HUES48 (cell line): ENCODE measurements around the gene NAALAD2.
"Not testable (repeated sequence)": the region's sequence is repeated elsewhere in the genome, so short reads cannot be mapped to it uniquely, and the experiment has no call there.

Experiments
- H3K27ac ChIP-seq: one replicate; pipeline ENCODE4 v1.7.0; 2013; ENCODE audit warnings: low read depth, low read length, inconsistent platforms
- H3K27me3 ChIP-seq: 2 replicates; pipeline ENCODE4 v1.6.1; 2013; ENCODE audit warnings: mild to moderate bottlenecking, low read length; ENCODE audit not compliant: control insufficient read depth, insufficient read depth
- H3K36me3 ChIP-seq: 2 replicates; pipeline ENCODE4 v1.6.1; 2013; ENCODE audit warnings: low read length; ENCODE audit not compliant: control insufficient read depth, insufficient read depth
- H3K4me1 ChIP-seq: 2 replicates; pipeline ENCODE4 v1.6.1; 2013; ENCODE audit warnings: mild to moderate bottlenecking, low read length; ENCODE audit not compliant: control insufficient read depth, insufficient read depth
- H3K4me3 ChIP-seq: 2 replicates; pipeline ENCODE4 v1.5.1; 2013; ENCODE audit warnings: mild to moderate bottlenecking, low read depth, low read length
- H3K9ac ChIP-seq: 2 replicates; pipeline ENCODE4 v1.6.1; 2013; ENCODE audit warnings: mild to moderate bottlenecking, low read depth, low read length, moderate library complexity
- H3K9me3 ChIP-seq: 2 replicates; pipeline ENCODE4 v1.6.1; 2013; ENCODE audit warnings: low read length; ENCODE audit not compliant: control insufficient read depth, insufficient read depth

NAALAD2 gene

DNA sequence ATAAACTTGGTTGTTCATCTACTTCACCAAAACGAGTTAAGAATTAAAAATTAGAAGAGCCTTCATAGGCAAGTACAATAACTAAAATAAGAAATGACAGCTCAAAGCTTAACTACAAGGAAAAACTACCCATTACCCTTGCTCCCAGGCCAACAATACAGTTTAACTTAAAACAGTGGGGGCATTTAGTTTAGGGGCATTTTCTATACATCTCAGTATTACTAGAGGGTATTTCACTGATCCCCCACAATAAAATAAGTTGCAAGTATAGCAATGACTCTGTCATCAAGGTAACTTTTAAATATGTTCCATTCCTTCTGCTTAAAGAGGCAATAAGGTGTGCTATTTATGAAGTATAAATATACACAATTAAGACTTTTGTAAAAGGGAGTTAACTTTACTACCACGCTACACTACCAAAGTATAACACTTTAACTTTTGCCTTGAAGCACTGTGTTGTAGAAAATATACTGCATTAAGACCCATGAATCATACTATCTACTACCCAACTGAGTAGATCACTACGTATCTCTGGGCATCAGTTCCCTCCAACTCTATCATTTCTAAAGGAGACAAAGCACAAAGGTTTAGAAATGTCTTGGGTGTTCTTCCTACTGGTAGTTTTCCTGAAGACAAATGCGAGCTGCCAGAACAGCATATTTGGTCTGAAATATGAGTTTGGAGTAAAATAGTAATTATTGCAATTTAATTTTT lies 58.6 kb downstream of the NAALAD2 start:
- H3K36me3 ChIP-seq: peaks cover 6% of the 10 kb centered on the region
- H3K4me3 ChIP-seq: no peak overlapping the region
- H3K4me1 ChIP-seq: peaks cover 3% of the 10 kb centered on the region; the same call in 1 of the 2 replicates
- no peak overlapping the region for H3K9ac ChIP-seq
- H3K27ac ChIP-seq: no peak overlapping the region
- no peaks in the 10 kb centered on the region for H3K27me3 ChIP-seq
- no peaks in the 10 kb centered on the region for H3K9me3 ChIP-seq

DNA sequence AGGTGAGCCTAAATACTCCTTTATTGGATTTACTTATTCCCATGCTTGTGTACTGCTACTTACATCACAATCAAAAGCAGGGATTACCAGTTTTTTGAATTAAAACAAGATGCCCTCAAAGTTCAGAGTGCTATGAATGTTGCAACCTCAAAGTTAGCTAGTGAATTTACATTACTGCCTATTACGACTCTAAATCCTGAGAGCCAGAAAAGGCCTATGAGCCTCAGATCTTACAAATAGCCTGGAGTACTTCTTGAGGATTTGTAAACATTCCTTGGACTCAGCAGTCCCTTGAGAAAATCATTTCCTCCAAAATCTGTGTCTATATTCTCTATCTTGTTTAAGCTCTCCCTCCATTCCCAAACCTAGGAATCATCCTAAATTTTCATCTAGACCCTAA lies 62.9 kb downstream of the NAALAD2 start:
- H3K27ac ChIP-seq: no peak overlapping the region
- no peaks in the 10 kb centered on the region for H3K9me3 ChIP-seq
- no peak overlapping the region for H3K9ac ChIP-seq
- H3K4me1 ChIP-seq: no peaks in the 10 kb centered on the region
- no peaks in the 10 kb centered on the region for H3K27me3 ChIP-seq
- no peak overlapping the region for H3K4me3 ChIP-seq
- peaks cover 39% of the 10 kb centered on the region for H3K36me3 ChIP-seq

DNA sequence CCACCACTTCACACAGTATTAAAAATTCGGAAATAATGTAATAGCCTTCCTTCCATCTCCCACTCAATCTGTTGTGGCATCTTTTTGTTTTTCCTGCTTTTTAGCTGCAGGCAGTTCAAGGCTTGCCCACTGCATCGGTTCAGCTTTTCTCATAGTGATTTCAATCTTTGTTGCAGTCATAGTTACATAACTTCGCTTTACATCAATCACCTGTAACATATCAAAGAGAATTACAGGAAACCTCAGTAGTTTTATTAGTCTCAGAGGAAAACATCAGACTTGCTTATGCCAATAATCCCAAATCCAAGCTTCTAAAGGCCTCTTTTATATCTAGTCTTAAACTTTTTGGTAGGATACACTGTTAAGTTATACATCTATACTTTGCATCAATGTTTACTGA lies 67.9 kb downstream of the NAALAD2 start:
- H3K4me3 ChIP-seq: no peak overlapping the region
- peaks cover 87% of the 10 kb centered on the region for H3K36me3 ChIP-seq
- H3K27ac ChIP-seq: no peak overlapping the region
- no peak overlapping the region for H3K9ac ChIP-seq
- no peaks in the 10 kb centered on the region for H3K27me3 ChIP-seq
- H3K9me3 ChIP-seq: no peaks in the 10 kb centered on the region
- H3K4me1 ChIP-seq: no peaks in the 10 kb centered on the region

DNA sequence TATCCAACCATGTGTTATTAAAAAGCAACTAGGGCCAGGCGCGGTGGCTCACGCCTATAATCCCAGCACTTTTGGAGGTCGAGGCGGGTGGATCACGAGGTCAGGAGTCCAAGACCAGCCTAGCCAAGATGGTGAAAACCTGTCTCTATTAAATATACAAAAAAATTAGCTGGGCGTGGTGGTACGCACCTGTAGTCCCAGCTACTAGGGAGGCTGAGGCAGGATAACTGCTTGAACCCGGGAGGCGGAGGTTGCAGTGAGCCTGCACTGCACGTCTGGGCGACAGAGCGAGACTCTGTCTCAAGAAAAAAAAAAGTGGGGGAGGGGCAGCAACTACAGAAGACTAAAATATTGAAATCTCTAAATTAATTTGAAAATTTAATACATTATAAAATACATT lies 69.9 kb downstream of the NAALAD2 start:
- no peaks in the 10 kb centered on the region for H3K27me3 ChIP-seq
- H3K9ac ChIP-seq: no peak overlapping the region
- H3K36me3 ChIP-seq: peaks cover 92% of the 10 kb centered on the region
- H3K27ac ChIP-seq: no peak overlapping the region
- H3K4me3 ChIP-seq: no peak overlapping the region
- no peaks in the 10 kb centered on the region for H3K9me3 ChIP-seq
- no peaks in the 10 kb centered on the region for H3K4me1 ChIP-seq

DNA sequence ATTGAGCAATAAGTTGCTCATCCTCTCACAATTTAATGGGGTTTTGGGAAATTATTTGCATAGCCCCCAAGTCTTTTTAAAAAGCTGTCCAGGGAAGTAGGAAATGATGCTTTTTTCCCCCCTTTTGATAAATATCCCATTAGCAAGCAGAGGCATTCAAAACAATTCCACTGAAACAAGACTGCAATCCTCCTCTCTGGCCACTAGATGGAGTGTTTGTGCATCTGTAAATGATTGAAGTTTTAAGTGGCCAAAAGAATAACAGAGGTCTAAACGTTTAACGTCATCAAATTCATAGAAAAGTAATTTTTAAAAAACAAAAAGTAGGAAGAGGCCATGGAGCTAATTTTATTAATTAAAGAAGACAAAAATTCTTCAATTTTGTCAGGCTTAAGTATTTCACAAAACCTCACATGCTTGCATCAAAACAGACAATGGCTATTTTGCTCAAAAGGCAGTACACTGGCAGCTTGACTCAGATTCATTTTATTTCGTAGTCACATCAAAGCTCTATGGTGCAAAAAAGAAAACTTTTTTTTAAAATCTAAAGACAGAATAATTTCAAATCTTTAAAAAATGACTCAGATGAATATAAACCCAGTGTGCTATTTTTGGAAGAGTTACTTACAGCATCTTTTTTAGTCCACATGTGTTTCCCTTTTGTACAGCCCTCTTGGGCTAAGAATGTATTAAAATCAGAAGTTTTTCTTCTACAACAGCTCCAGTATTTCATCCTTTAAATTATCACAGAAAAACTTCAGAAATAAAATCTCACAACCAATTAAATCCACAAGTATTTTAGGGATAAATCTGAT lies 70.6 kb downstream of the NAALAD2 start:
- Histone ChIP-seq H3K36me3 (peaks cover 94% of the 10 kb centered on the region), H3K9ac (no peak overlapping the region), H3K4me3 (no peak overlapping the region), H3K27ac (no peak overlapping the region), H3K27me3 (no peaks in the 10 kb centered on the region), H3K9me3 (no peaks in the 10 kb centered on the region), H3K4me1 (no peaks in the 10 kb centered on the region)

DNA sequence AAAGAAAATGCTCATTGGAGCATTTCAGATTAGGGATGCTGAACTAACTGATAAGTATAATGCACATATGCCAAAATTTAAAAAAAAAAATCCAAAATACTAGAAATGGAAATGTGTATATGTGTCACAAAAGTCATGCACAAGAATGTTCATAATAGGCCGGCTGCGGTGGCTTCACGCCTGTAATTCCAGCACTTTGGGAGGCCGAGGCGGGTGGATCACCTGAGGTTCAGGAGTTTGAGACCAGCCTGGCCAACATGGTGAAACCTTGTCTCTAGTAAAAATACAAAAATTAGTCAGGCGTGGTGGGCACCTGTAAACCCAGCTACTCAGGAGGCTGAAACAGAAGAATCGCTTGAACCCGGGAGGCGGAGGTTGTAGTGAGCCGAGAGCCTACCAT lies 73.5 kb downstream of the NAALAD2 start:
- peaks cover 99% of the 10 kb centered on the region for H3K36me3 ChIP-seq
- not testable (repeated sequence) for H3K4me3 ChIP-seq, H3K27ac ChIP-seq

DNA sequence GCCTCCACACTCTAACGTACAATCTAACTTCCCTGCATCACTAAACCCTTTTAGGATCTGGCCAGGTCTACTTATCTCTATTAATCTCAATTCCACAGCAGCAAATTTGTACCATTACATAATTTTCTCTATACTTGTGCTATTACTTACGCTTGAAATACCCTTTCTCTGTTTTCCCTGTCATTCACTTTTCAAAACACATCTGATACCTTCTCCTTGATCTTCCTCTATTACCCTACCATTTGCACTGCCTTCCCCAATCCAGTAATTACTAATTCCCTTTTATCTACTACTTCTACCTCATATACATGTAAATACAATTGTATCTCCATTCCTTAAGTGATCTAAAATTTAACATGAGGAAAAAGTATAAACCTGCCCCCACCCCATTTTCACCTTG lies 74.4 kb downstream of the NAALAD2 start:
- Histone ChIP-seq H3K27me3 (no peaks in the 10 kb centered on the region), H3K9me3 (no peaks in the 10 kb centered on the region), H3K36me3 (peaks cover 99% of the 10 kb centered on the region), H3K9ac (no peak overlapping the region), H3K27ac (no peak overlapping the region), H3K4me3 (no peak overlapping the region), H3K4me1 (no peaks in the 10 kb centered on the region)

More for the DNA sequence above, 73.5 kb downstream of the NAALAD2 start:
- not testable (repeated sequence) for H3K4me1 ChIP-seq, H3K9me3 ChIP-seq, H3K9ac ChIP-seq, H3K27me3 ChIP-seq

DNA sequence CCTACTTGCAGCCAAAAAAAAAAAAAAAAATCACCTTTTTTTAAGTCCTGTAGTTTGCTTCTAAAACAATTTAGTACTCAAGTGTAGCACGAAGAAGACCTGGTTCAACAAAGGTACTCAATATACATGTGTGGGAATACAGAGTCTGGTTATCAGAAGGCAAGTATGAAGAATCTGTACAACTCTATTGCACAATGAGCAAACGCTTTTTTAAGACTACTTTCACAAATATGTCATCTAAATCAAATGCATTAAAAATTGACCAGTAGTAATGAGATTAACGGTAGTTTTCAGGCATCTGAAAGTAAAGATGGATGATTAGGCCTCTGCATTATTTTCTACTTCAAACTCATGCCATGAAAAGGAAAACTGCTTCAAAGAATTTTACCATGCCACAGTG lies 78.9 kb downstream of the NAALAD2 start:
- Histone ChIP-seq H3K27me3 (no peaks in the 10 kb centered on the region), H3K4me1 (peaks cover 22% of the 10 kb centered on the region), H3K9me3 (no peaks in the 10 kb centered on the region), H3K4me3 (no peak overlapping the region), H3K9ac (no peak overlapping the region), H3K27ac (no peak overlapping the region), H3K36me3 (peaks cover 87% of the 10 kb centered on the region)

DNA sequence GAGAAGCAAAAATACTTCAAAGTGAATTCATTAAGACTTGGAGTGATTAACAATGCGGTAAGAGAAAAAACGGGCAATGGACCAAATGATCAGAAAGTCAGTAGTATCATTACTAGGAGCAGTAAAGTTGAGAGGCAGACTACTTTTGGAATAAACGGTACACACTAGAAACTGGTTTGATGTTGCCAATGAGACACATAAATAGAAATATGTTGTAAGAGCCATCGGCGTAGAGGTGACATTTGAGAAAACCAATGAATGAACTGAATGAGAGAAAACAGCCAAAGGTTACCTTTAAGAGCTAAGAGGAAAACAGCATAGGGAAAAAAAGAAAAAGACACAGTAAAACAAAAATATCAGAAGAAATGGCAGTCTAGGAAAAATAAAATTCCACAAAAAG lies 82.1 kb downstream of the NAALAD2 start:
- H3K9ac ChIP-seq: no peak overlapping the region
- H3K27ac ChIP-seq: no peak overlapping the region
- no peaks in the 10 kb centered on the region for H3K27me3 ChIP-seq
- no peaks in the 10 kb centered on the region for H3K9me3 ChIP-seq
- H3K36me3 ChIP-seq: peaks cover 61% of the 10 kb centered on the region
- peaks cover 41% of the 10 kb centered on the region for H3K4me1 ChIP-seq
- H3K4me3 ChIP-seq: no peak overlapping the region

DNA sequence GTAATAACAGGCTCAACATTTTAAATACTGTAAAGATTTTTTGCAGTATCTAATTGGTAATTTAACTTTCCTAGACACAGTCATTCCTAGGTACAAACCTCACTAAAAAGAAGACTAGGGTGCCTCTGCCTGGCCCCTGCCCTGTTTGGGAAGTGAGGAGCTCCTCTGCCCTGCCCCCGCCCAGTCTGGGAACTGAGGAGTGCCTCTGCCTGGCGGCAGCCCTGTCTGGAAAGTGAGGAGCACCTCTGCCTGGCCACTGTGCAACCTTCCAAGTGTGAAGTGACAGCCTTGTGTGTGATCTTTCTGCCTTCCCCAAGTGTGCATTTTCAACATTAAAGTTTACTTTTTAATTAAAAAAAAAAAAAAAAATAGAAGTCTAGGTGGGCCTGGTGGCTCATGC lies 84.1 kb downstream of the NAALAD2 start:
- Histone ChIP-seq H3K27ac (no peak overlapping the region), H3K27me3 (no peaks in the 10 kb centered on the region), H3K4me1 (peaks cover 44% of the 10 kb centered on the region), H3K36me3 (peaks cover 41% of the 10 kb centered on the region), H3K4me3 (no peak overlapping the region; the same call in 1 of the 2 replicates), H3K9me3 (no peaks in the 10 kb centered on the region), H3K9ac (no peak overlapping the region)

DNA sequence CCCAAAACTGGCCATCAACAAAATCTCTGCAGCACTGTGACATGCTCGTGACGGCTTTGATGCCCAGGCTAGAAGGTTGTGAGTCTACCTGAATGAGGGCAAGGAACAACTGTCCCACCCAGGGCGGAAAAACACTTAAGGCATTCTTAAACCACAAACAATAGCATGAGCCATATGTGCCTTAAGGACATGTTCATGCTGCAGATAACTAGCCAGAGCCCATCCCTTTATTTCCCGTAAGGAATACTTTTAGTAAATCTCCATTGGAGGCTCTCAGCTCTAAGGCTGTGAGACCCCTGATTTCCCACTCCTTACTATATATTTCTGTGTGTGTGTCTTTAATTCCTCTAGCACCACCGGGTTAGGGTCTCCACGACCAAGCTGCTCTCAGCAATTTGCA lies 85.0 kb downstream of the NAALAD2 start:
- H3K4me3 ChIP-seq: no peak overlapping the region
- peaks cover 44% of the 10 kb centered on the region for H3K4me1 ChIP-seq
- H3K27ac ChIP-seq: no peak overlapping the region
- no peaks in the 10 kb centered on the region for H3K9me3 ChIP-seq
- H3K9ac ChIP-seq: no peak overlapping the region
- H3K27me3 ChIP-seq: no peaks in the 10 kb centered on the region
- H3K36me3 ChIP-seq: peaks cover 33% of the 10 kb centered on the region
